Measurements from ENCODE around the gene KRAS. TPM values are rescaled to one million over a fixed set of nuclear protein-coding genes. Genes with fewer than 3 reads are reported as not detected.
A peak's percentile ranks its signal among the peaks of the same experiment; 100 is the strongest.

The KRAS gene
- total and polyA plus RNA-seq, 3 donors from 2014 or later = 13.3 to 22.1 (median 20.3) TPM

GRCh38 chr12:25184132-25184531, 66.6 kb downstream of the KRAS start:
- no peaks in the 10 kb centered on the region for H3K36me3 ChIP-seq (ENCODE audit: low read depth, missing control alignments)
- TF ChIP-seq, protein P1, sequence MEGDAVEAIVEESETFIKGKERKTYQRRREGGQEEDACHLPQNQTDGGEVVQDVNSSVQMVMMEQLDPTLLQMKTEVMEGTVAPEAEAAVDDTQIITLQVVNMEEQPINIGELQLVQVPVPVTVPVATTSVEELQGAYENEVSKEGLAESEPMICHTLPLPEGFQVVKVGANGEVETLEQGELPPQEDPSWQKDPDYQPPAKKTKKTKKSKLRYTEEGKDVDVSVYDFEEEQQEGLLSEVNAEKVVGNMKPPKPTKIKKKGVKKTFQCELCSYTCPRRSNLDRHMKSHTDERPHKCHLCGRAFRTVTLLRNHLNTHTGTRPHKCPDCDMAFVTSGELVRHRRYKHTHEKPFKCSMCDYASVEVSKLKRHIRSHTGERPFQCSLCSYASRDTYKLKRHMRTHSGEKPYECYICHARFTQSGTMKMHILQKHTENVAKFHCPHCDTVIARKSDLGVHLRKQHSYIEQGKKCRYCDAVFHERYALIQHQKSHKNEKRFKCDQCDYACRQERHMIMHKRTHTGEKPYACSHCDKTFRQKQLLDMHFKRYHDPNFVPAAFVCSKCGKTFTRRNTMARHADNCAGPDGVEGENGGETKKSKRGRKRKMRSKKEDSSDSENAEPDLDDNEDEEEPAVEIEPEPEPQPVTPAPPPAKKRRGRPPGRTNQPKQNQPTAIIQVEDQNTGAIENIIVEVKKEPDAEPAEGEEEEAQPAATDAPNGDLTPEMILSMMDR (IDR thresholded peaks at IDR 0.05) = no peak
- TF ChIP-seq POLR2A (IDR thresholded peaks at IDR 0.05) = no peak

GRCh38 chr12:25182765-25183164, 68.0 kb downstream of the KRAS start:
- Histone ChIP-seq H3K9me3 (no peaks in the 10 kb centered on the region), H3K4me3 (no peak overlapping the region), H3K27ac (no peak overlapping the region), H3K27me3 (no peaks in the 10 kb centered on the region), H3K36me3 (ENCODE audit: low read depth, missing control alignments) (no peaks in the 10 kb centered on the region), H3K4me1 (peaks cover 6% of the 10 kb centered on the region)
- TF ChIP-seq, protein P1 (IDR thresholded peaks at IDR 0.05) = no peak
- no peak for TF ChIP-seq POLR2A (IDR thresholded peaks at IDR 0.05)
- 74 to 77% methylated on average over 3 of the region's 3 CpGs for WGBS, 2 donors
- intact Hi-C loops (cut with DNase I; ENCODE audit: low total_unique reads) = no loop called here
- no peak for DNase-seq

More at GRCh38 chr12:25184132-25184531, 66.6 kb downstream of the KRAS start:
- DNase-seq = no peak
- 67 to 78% methylated on average over 2 of the region's 2 CpGs for WGBS, 2 donors
- Histone ChIP-seq H3K9me3 (no peaks in the 10 kb centered on the region), H3K4me1 (peaks cover 6% of the 10 kb centered on the region), H3K27ac (no peak overlapping the region), H3K27me3 (no peaks in the 10 kb centered on the region), H3K4me3 (no peak overlapping the region)
- intact Hi-C loops (cut with DNase I; ENCODE audit: low total_unique reads) = no loop called here

GRCh38 chr12:25162866-25163265, 87.9 kb downstream of the KRAS start:
- Histone ChIP-seq H3K4me1 (no peaks in the 10 kb centered on the region), H3K9me3 (no peaks in the 10 kb centered on the region), H3K4me3 (no peak overlapping the region), H3K27me3 (no peaks in the 10 kb centered on the region), H3K27ac (no peak overlapping the region), H3K36me3 (ENCODE audit: low read depth, missing control alignments) (no peaks in the 10 kb centered on the region)
- no peak for TF ChIP-seq POLR2A (IDR thresholded peaks at IDR 0.05)
- TF ChIP-seq, protein P1 (IDR thresholded peaks at IDR 0.05) = no peak
- intact Hi-C loops (cut with DNase I; ENCODE audit: low total_unique reads) = no loop called here
- DNase-seq = no peak
- 91 to 93% methylated on average over 6 of the region's 6 CpGs for WGBS, 2 donors

- no peaks in the 10 kb centered on the region for H3K4me1 ChIP-seq
- H3K27ac ChIP-seq = no peak overlapping the region
- H3K27me3 ChIP-seq = no peaks in the 10 kb centered on the region
- WGBS, 2 donors = 82 to 86% methylated on average over 4 of the region's 4 CpGs
- intact Hi-C loops (cut with DNase I; ENCODE audit: low total_unique reads) = no loop called here
- TF ChIP-seq POLR2A (IDR thresholded peaks at IDR 0.05) = no peak
- TF ChIP-seq, protein P1 (IDR thresholded peaks at IDR 0.05) = no peak
- H3K36me3 ChIP-seq (ENCODE audit: low read depth, missing control alignments) = no peaks in the 10 kb centered on the region
- H3K4me3 ChIP-seq = no peak overlapping the region
- no peaks in the 10 kb centered on the region for H3K9me3 ChIP-seq
- DNase-seq = no peak
Measured at GRCh38 chr12:25156061-25156460, 94.7 kb downstream of the KRAS start.

- H3K36me3 ChIP-seq (ENCODE audit: low read depth, missing control alignments) = no peaks in the 10 kb centered on the region
- no peak overlapping the region for H3K4me3 ChIP-seq
- H3K9me3 ChIP-seq = no peaks in the 10 kb centered on the region
- TF ChIP-seq POLR2A (IDR thresholded peaks at IDR 0.05) = no peak
- TF ChIP-seq, protein P1 (IDR thresholded peaks at IDR 0.05) = peak; percentile 22 to 74 (median 27)
- WGBS, 2 donors = 73 to 81% methylated on average over 2 of the region's 2 CpGs
- intact Hi-C loops (cut with DNase I; ENCODE audit: low total_unique reads) = no loop called here
- no peaks in the 10 kb centered on the region for H3K4me1 ChIP-seq
- H3K27me3 ChIP-seq = no peaks in the 10 kb centered on the region
- DNase-seq = no peak
- no peak overlapping the region for H3K27ac ChIP-seq
Measured at GRCh38 chr12:25155022-25155576, 95.6 kb downstream of the KRAS start.

All from testis (tissue), 3 donors.